ENCODE results near the gene PTPRH.
A peak's percentile ranks its signal among the peaks of the same experiment; 100 is the strongest.

PTPRH gene

GRCh38 chr19:55134736-55135135 lies 74.6 kb downstream of the PTPRH start:
- H3K4me3 ChIP-seq (ENCODE audit: low read depth, low read length), result no peak overlapping the region
- DNase-seq (ENCODE audit: low read depth), result no peak
- TF ChIP-seq CTCF (IDR thresholded peaks at IDR 0.05; ENCODE audit: low read depth, low read length, missing control alignments), result no peak

GRCh38 chr19:55133639-55134444 lies 75.5 kb downstream of the PTPRH start:
- H3K4me3 ChIP-seq (ENCODE audit: low read depth, low read length), result no peak overlapping the region
- no peak for DNase-seq (ENCODE audit: low read depth)
- no peak for TF ChIP-seq CTCF (IDR thresholded peaks at IDR 0.05; ENCODE audit: low read depth, low read length, missing control alignments)

GRCh38 chr19:55132453-55133129 lies 76.7 kb downstream of the PTPRH start:
- TF ChIP-seq CTCF (IDR thresholded peaks at IDR 0.05; ENCODE audit: low read depth, low read length, missing control alignments), result peak; percentile 26
- no peak overlapping the region for H3K4me3 ChIP-seq (ENCODE audit: low read depth, low read length)
- no peak for DNase-seq (ENCODE audit: low read depth)

- no peak for TF ChIP-seq CTCF (IDR thresholded peaks at IDR 0.05; ENCODE audit: low read depth, low read length, missing control alignments)
- H3K4me3 ChIP-seq (ENCODE audit: low read depth, low read length), result no peak overlapping the region
- no peak for DNase-seq (ENCODE audit: low read depth)
Observed at GRCh38 chr19:55131421-55131820, 77.9 kb downstream of the PTPRH start.
